HepG2 (cell line): ENCODE measurements around the gene RASAL3. TPM values are rescaled to one million over a fixed set of nuclear protein-coding genes. Genes with fewer than 3 reads are reported as not detected.

Experiments used
- ATAC-seq: fragments of 200-7000 bp; cut with Tn5 transposase; 3 replicates; pipeline ENCODE4 v1.9.1; 2020; ENCODE audit warnings: mild to moderate bottlenecking, moderate library complexity
- BruUV-seq: library from RNA; stranded (reverse); fragments of 400-500 nt; replicated peaks from 2 replicates; lab custom pipeline; 2021; lab: Mats Ljungman, UMichigan
- CTCF ChIA-PET: fragments of 300-600 bp; formaldehyde crosslinking; extraction: SDS; loops from one replicate; lab custom pipeline; 2021; ENCODE audit warnings: low total read pairs, inconsistent platforms, low intra/inter-chr PET ratio; lab: Yijun Ruan, JAX
- POLR2A ChIA-PET: fragments of 350-600 bp; sonication (Branson Sonifier 250); formaldehyde crosslinking; loops from one replicate; lab custom pipeline; 2020; ENCODE audit warnings: antibody characterized with exemption, inconsistent platforms; lab: Yijun Ruan, JAX
- DNase-seq: peaks from one replicate; pipeline ENCODE4 v3.0.0-alpha.2; 2015; ENCODE audit warnings: low spot score
- FAIRE-seq: peaks from 3 replicates; lab custom pipeline; 2011; peaks lifted over from hg19 to GRCh38; lab: Jason Lieb, UNC
- H2AFZ ChIP-seq: one replicate; pipeline ENCODE4 v1.6.1; 2011; ENCODE audit warnings: low read length, inconsistent platforms
- H3K27ac ChIP-seq: fragments of 300-600 bp; 3 replicates; pipeline ENCODE4 v1.8.0; 2011; ENCODE audit warnings: mixed run types, mild to moderate bottlenecking, mixed read lengths, low read length, inconsistent platforms; ENCODE audit not compliant: insufficient read depth; ENCODE audit errors: extremely low read length
- H3K27me3 ChIP-seq, 2 experiments: fragments of 200-600 bp in 1 of 2; 2 replicates in 1 of 2; 3 replicates in 1 of 2; pipeline versions ENCODE4 v1.6.0 to v1.8.0; 2011; ENCODE audit warnings: low read length in 2 of 2, mild to moderate bottlenecking in 2 of 2, moderate library complexity in 2 of 2, inconsistent platforms in 1 of 2; ENCODE audit not compliant: insufficient read depth in 2 of 2, control insufficient read depth in 1 of 2
- H3K36me3 ChIP-seq, 2 experiments: fragments of 200-600 bp in 1 of 2; replicated peaks in 1 of 2; 2 replicates in 1 of 2; 3 replicates in 1 of 2; pipeline versions ENCODE4 v1.5.1 to v1.8.0; 2011; ENCODE audit warnings: low read length in 2 of 2, inconsistent platforms in 1 of 2; ENCODE audit not compliant: insufficient read depth in 2 of 2, control insufficient read depth in 1 of 2
- H3K4me1 ChIP-seq: 2 replicates; pipeline ENCODE4 v1.5.1; 2012; ENCODE audit warnings: low read length, inconsistent platforms; ENCODE audit not compliant: insufficient read depth
- H3K4me2 ChIP-seq: 2 replicates; pipeline ENCODE4 v1.6.0; 2011; ENCODE audit warnings: low read depth, low read length, inconsistent platforms
- H3K4me3 ChIP-seq, 3 experiments: fragments of 200-600 bp in 1 of 3; sonication (generic), shearing (Covaris generic) in 1 of 3; replicated peaks in 1 of 3; 2 replicates each; pipeline ENCODE4 v1.5.1; 2011 to 2016; ENCODE audit warnings: low read length in 3 of 3, inconsistent platforms in 2 of 3, low read depth in 2 of 3, mild to moderate bottlenecking in 2 of 3, control low read depth in 1 of 3, mixed read lengths in 1 of 3; ENCODE audit not compliant: insufficient read depth in 1 of 3
- H3K79me2 ChIP-seq: one replicate; pipeline ENCODE4 v1.6.1; 2011; ENCODE audit warnings: low read length, inconsistent platforms; ENCODE audit not compliant: insufficient read depth
- H3K9ac ChIP-seq: 2 replicates; pipeline ENCODE4 v1.6.0; 2011; ENCODE audit warnings: mild to moderate bottlenecking, low read depth, low read length, inconsistent platforms; ENCODE audit not compliant: insufficient read depth
- H3K9me3 ChIP-seq: 2 replicates; pipeline ENCODE4 v1.5.1; 2012; ENCODE audit warnings: mild to moderate bottlenecking, low read length
- H4K20me1 ChIP-seq: 2 replicates; pipeline ENCODE4 v1.6.0; 2011; ENCODE audit warnings: inconsistent platforms, mild to moderate bottlenecking, low read length, moderate library complexity; ENCODE audit not compliant: insufficient read depth
- AKAP8 ChIP-seq: sonication (generic); formaldehyde crosslinking; IDR thresholded peaks from 2 replicates; pipeline ENCODE4 v1.5.1; 2020; ENCODE audit warnings: mild to moderate bottlenecking, missing genetic modification reagents
- FOXA3 ChIP-seq: IDR thresholded peaks from 2 replicates; pipeline ENCODE4 v1.6.1; 2016; ENCODE audit warnings: missing genetic modification reagents, missing compliant biosample characterization
- HES4 ChIP-seq: sonication (generic); formaldehyde crosslinking; IDR thresholded peaks from 2 replicates; pipeline ENCODE4 v1.9.0; 2021; ENCODE audit warnings: mild to moderate bottlenecking, missing genetic modification reagents, borderline replicate concordance
- MEIS1 ChIP-seq: sonication (generic); formaldehyde crosslinking; IDR thresholded peaks from 2 replicates; pipeline ENCODE4 v1.9.0; 2021; ENCODE audit warnings: mild to moderate bottlenecking, missing genetic modification reagents, moderate library complexity, borderline replicate concordance
- NCOR1 ChIP-seq: fragments of 200-600 bp; sonication (generic); IDR thresholded peaks from 2 replicates; pipeline ENCODE4 v1.7.0; 2017; ENCODE audit warnings: antibody characterized with exemption, low read length, borderline replicate concordance
- NFKBIZ ChIP-seq: IDR thresholded peaks from 2 replicates; pipeline ENCODE4 v1.6.1; 2018; ENCODE audit warnings: missing genetic modification reagents, missing compliant biosample characterization
- NFYC ChIP-seq: IDR thresholded peaks from 2 replicates; pipeline ENCODE4 v1.6.1; 2016; ENCODE audit warnings: missing genetic modification reagents, missing compliant biosample characterization
- NONO ChIP-seq, 2 experiments: fragments of 450-650 bp in 1 of 2; sonication (generic) in 1 of 2; formaldehyde crosslinking in 1 of 2; IDR thresholded peaks in 1 of 2; conservative IDR thresholded peaks in 1 of 2; 2 replicates each; pipeline versions ENCODE4 v1.6.1 to v1.8.0; 2017 to 2022; ENCODE audit warnings: mild to moderate bottlenecking in 1 of 2, missing genetic modification reagents in 1 of 2, moderate library complexity in 1 of 2
- PHF21A ChIP-seq: sonication (generic); formaldehyde crosslinking; IDR thresholded peaks from 2 replicates; pipeline ENCODE4 v1.5.0; 2020; ENCODE audit warnings: mild to moderate bottlenecking, missing genetic modification reagents
- SCMH1 ChIP-seq: sonication (generic); formaldehyde crosslinking; IDR thresholded peaks from 2 replicates; pipeline ENCODE4 v1.9.0; 2021; ENCODE audit warnings: missing genetic modification reagents, mild to moderate bottlenecking, borderline replicate concordance
- SRSF1 ChIP-seq: fragments of 200-400 bp; formaldehyde crosslinking; optimal IDR thresholded peaks from 2 replicates; pipeline ENCODE3; 2017; ENCODE audit warnings: mild to moderate bottlenecking, low read depth, low read length, moderate library complexity
- TBX3 ChIP-seq: fragments of 450-650 bp; IDR thresholded peaks from 2 replicates; pipeline ENCODE4 v1.6.1; 2017; ENCODE audit warnings: antibody characterized with exemption, mild to moderate bottlenecking, inconsistent platforms, borderline replicate concordance
- ZBTB20 ChIP-seq: sonication (generic); formaldehyde crosslinking; IDR thresholded peaks from 2 replicates; pipeline ENCODE4 v1.8.1; 2023; ENCODE audit warnings: missing genetic modification reagents, low read depth, mild to moderate bottlenecking, borderline replicate concordance
- ZNF205 ChIP-seq: IDR thresholded peaks from 2 replicates; pipeline ENCODE4 v1.6.1; 2018; ENCODE audit warnings: missing biosample characterization, missing genetic modification reagents
- ZZZ3 ChIP-seq: sonication (generic); formaldehyde crosslinking; IDR thresholded peaks from 2 replicates; pipeline ENCODE4 v1.4.0; 2020; ENCODE audit warnings: missing genetic modification reagents, mild to moderate bottlenecking, borderline replicate concordance
- WGBS: methylation state at CpG from one replicate; pipeline ENCODE4 v1.1.6; 2017; ENCODE audit warnings: low lambda C conversion rate; 5-methylcytosine and 5-hydroxymethylcytosine counted together
- in situ Hi-C: cut with HindIII; loops from 2 replicates; pipeline ENCODE4 v1.10.0; 2017; ENCODE audit warnings: low pct_unique_long_range_greater_than_20kb; ENCODE audit not compliant: extremely low pct_ligation_motif_present
- intact Hi-C: fragments of 100-400 bp; cut with micrococcal nuclease; formaldehyde crosslinking; loops from one replicate; pipeline ENCODE4 v1.10.0; 2022; ENCODE audit not compliant: unreplicated experiment
- polyA plus RNA-seq, 8 experiments: library from polyadenylated mRNA; depleted of rRNA in 3 of 8; stranded (reverse) in 7 of 8; unstranded in 1 of 8; fragments of >200 nt; fragmentation: Illumina TruSeq in 4 of 8; extraction: Trizol in 4 of 8; gene quantifications; 2 replicates each; pipeline versions ENCODE4 v1.2.1 to v1.2.3, GENCODE V29; 2011 to 2016; ENCODE audit warnings: low read depth in 4 of 8, missing spikeins in 1 of 8, mixed read lengths in 1 of 8; ENCODE audit not compliant: insufficient read depth in 1 of 8
- total RNA-seq, 5 experiments: library from RNA; depleted of rRNA; stranded (reverse); fragments of >200 nt; fragmentation: Illumina TruSeq; extraction: Trizol; gene quantifications; 2 replicates each; pipeline ENCODE4 v1.2.3, GENCODE V29; 2016; ENCODE audit warnings: low read depth in 1 of 5
- TF ChIP-seq, protein P1 (sequence below): sonication (generic); formaldehyde crosslinking; IDR thresholded peaks from 2 replicates; pipeline ENCODE4 v1.4.0; 2020; ENCODE audit warnings: mild to moderate bottlenecking, missing genetic modification reagents
- TF ChIP-seq, protein P2 (sequence below): sonication (generic); formaldehyde crosslinking; IDR thresholded peaks from 2 replicates; pipeline ENCODE4 v1.4.0; 2020; ENCODE audit warnings: mild to moderate bottlenecking, missing genetic modification reagents
- TF ChIP-seq, protein P3 (sequence below): sonication (generic); formaldehyde crosslinking; IDR thresholded peaks from 2 replicates; pipeline ENCODE4 v1.4.0; 2020; ENCODE audit warnings: mild to moderate bottlenecking, low read depth, missing genetic modification reagents
- TF ChIP-seq, protein P4 (sequence below): sonication (generic); formaldehyde crosslinking; IDR thresholded peaks from 2 replicates; pipeline ENCODE4 v1.9.0; 2021; ENCODE audit warnings: missing genetic modification reagents, borderline replicate concordance

Gene RASAL3
- total and polyA plus RNA-seq, 2 of the 13 experiments (the other 11 are each of a cell fraction or from before 2014, with no cell fraction given), result not detected

DNA sequence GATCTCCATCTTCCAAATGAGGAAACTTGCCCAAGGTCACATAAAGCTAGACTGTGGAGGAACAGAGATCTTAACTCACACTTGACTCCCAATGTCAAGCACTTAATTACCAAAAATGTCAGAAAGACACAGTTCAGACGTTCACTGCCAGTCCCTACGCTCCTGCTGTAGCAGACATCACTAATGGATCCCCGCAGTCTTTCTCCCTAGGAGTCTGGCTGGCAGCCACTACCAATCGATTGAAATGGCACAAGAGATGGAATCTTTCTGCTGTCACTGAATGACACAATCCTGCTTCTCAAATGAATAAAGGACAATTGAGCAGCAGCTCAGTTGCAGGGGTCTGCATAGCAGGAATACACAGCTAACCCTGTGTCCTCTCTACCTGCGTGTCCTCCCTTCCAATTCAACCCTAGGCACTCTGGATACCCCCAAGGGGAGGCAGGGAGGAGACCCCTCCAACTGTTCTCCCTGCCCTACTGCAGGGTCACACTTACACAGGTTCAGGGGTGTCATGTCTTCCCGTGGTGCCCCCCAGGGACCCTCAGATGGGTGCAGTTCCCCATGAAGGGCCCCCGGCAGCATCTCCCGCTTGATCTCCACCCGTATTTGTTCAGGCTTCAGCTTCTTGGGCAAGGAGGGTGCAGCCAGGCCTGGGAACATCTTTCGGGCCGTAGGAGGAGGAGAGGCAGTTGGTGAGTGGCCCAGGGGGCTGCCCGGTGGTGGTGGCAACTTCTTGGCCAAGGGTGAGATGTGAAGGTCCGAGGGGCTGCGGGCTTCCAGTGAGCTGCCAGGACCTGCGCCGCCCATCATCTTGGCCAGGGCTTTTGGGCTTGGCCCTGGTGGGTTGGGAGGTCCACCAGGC lies 37.6 kb downstream of the RASAL3 start:
- H4K20me1 ChIP-seq, result no peaks in the 10 kb centered on the region
- H3K4me2 ChIP-seq, result no peak overlapping the region
- in situ Hi-C loops, result loop anchor here (10.0 kb wide), 1 partner anchor 128 kb away; no protein-coding TSS in a partner anchor
- intact Hi-C loops, result no loop called here
- no peak overlapping the region for H3K4me3 ChIP-seq
- peaks cover 16% of the 10 kb centered on the region for H3K4me1 ChIP-seq
- no peak overlapping the region for H3K9ac ChIP-seq
- peaks cover 31 to 42% of the 10 kb centered on the region in 2 experiments; a peak in 4 of 5 replicates for H3K36me3 ChIP-seq
- no peak overlapping the region for H2AFZ ChIP-seq
- ChIA-PET CTCF (no interaction called here), POLR2A (no interaction called here)
- 97% methylated on average over 12 of the region's 16 CpGs for WGBS
- no peaks in the 10 kb centered on the region; a peak in 2 of 5 replicates for H3K27me3 ChIP-seq
- H3K9me3 ChIP-seq, result no peaks in the 10 kb centered on the region; the same call in 1 of the 2 replicates
- no TSS peak for BruUV-seq
- no peak for DNase-seq
- H3K27ac ChIP-seq, result no peak overlapping the region
- peaks cover 20% of the 10 kb centered on the region for H3K79me2 ChIP-seq
- no peak for FAIRE-seq
- no peak for ATAC-seq
- TF ChIP-seq, protein P1, sequence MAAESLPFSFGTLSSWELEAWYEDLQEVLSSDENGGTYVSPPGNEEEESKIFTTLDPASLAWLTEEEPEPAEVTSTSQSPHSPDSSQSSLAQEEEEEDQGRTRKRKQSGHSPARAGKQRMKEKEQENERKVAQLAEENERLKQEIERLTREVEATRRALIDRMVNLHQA (CRISPR knock-in tag), result no peak
- TF ChIP-seq, protein P2, sequence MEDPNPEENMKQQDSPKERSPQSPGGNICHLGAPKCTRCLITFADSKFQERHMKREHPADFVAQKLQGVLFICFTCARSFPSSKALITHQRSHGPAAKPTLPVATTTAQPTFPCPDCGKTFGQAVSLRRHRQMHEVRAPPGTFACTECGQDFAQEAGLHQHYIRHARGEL (CRISPR knock-in tag), result no peak
- no peak for TF ChIP-seq NCOR1
- TF ChIP-seq MEIS1 (CRISPR knock-in tag), result no peak
- no peak for TF ChIP-seq HES4 (CRISPR knock-in tag)
- no peak for TF ChIP-seq NFYC (CRISPR knock-in tag)
- TF ChIP-seq, protein P3, sequence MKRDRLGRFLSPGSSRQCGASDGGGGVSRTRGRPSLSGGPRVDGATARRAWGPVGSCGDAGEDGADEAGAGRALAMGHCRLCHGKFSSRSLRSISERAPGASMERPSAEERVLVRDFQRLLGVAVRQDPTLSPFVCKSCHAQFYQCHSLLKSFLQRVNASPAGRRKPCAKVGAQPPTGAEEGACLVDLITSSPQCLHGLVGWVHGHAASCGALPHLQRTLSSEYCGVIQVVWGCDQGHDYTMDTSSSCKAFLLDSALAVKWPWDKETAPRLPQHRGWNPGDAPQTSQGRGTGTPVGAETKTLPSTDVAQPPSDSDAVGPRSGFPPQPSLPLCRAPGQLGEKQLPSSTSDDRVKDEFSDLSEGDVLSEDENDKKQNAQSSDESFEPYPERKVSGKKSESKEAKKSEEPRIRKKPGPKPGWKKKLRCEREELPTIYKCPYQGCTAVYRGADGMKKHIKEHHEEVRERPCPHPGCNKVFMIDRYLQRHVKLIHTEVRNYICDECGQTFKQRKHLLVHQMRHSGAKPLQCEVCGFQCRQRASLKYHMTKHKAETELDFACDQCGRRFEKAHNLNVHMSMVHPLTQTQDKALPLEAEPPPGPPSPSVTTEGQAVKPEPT, result no peak
- no peak for TF ChIP-seq NFKBIZ (CRISPR knock-in tag)
- TF ChIP-seq SRSF1, result no peak
- TF ChIP-seq ZBTB20 (CRISPR knock-in tag), result no peak
- TF ChIP-seq NONO (IDR thresholded peaks at IDR 0.05), result no peak
- no peak for TF ChIP-seq NONO (CRISPR knock-in tag; conservative IDR thresholded peaks at IDR 0.05)
- TF ChIP-seq, protein P4, sequence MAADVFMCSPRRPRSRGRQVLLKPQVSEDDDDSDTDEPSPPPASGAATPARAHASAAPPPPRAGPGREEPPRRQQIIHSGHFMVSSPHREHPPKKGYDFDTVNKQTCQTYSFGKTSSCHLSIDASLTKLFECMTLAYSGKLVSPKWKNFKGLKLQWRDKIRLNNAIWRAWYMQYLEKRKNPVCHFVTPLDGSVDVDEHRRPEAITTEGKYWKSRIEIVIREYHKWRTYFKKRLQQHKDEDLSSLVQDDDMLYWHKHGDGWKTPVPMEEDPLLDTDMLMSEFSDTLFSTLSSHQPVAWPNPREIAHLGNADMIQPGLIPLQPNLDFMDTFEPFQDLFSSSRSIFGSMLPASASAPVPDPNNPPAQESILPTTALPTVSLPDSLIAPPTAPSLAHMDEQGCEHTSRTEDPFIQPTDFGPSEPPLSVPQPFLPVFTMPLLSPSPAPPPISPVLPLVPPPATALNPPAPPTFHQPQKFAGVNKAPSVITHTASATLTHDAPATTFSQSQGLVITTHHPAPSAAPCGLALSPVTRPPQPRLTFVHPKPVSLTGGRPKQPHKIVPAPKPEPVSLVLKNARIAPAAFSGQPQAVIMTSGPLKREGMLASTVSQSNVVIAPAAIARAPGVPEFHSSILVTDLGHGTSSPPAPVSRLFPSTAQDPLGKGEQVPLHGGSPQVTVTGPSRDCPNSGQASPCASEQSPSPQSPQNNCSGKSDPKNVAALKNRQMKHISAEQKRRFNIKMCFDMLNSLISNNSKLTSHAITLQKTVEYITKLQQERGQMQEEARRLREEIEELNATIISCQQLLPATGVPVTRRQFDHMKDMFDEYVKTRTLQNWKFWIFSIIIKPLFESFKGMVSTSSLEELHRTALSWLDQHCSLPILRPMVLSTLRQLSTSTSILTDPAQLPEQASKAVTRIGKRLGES, result no peak
- no peak for TF ChIP-seq ZNF205 (CRISPR knock-in tag)
- TF ChIP-seq FOXA3 (CRISPR knock-in tag), result no peak
- TF ChIP-seq SCMH1 (CRISPR knock-in tag), result no peak
- no peak for TF ChIP-seq ZZZ3 (CRISPR knock-in tag)
- TF ChIP-seq PHF21A (CRISPR knock-in tag), result no peak
- TF ChIP-seq TBX3, result no peak
- no peak for TF ChIP-seq AKAP8
